HG02623 (cell line): ENCODE results near the gene SLC6A6.
"Not testable (repeated sequence)": the region's sequence is repeated elsewhere in the genome, so short reads cannot be mapped to it uniquely, and the experiment has no call there.

ENCODE experiments used
- ATAC-seq: cut with Tn5 transposase; IDR thresholded peaks from one replicate; pipeline ENCODE4 v1.9.1; 2021; ENCODE audit warnings: moderate library complexity; ENCODE audit not compliant: unreplicated experiment

SLC6A6 gene

DNA sequence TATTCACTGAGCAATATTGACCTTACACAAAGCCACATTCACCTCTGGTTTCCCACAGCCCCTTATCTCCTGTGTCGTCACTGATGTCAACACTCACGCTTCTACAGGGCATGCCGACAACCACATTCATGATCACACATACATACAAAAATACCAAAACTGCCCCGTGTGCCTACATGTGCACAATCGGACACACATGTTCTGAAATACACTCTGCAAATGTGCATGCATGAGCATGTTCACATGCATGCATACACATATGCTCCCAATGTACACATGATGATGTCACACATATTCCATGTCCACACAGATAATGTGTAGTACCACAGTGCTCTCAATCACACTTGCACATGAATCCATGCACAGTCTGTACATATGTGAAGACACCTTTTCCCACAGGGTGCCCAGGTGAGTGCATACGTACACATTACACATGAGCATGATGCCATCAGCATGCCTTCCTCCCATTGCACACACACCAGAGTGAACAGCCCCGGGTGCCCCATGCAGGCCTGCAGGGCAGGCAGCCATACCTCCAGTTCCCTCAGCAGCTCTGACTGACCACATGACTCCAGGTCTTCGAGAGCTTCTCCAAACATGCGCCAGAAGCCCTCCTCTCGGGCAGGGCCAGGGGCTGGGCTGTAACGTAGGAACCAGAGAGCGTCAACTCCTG lies 100.8 kb downstream of the SLC6A6 start:
- no peak for ATAC-seq

DNA sequence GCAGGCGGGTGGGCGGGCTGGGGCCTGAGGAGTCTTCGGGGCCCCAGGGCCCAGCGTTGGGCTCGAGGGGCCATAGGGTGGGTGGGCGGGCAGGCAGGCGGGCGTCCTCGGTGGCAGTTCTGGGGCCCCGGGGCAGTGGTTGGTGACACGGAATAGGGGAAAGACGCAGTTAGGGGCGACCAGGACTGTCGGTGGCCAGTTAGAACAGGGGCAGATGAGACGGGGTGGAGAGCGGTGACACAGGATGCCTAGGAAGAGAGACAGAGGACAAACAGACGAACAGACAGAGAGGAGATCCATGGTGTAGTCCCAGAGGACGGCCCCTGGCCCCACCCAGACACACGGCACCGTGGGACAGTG lies 101.3 kb downstream of the SLC6A6 start:
- ATAC-seq: no peak

DNA sequence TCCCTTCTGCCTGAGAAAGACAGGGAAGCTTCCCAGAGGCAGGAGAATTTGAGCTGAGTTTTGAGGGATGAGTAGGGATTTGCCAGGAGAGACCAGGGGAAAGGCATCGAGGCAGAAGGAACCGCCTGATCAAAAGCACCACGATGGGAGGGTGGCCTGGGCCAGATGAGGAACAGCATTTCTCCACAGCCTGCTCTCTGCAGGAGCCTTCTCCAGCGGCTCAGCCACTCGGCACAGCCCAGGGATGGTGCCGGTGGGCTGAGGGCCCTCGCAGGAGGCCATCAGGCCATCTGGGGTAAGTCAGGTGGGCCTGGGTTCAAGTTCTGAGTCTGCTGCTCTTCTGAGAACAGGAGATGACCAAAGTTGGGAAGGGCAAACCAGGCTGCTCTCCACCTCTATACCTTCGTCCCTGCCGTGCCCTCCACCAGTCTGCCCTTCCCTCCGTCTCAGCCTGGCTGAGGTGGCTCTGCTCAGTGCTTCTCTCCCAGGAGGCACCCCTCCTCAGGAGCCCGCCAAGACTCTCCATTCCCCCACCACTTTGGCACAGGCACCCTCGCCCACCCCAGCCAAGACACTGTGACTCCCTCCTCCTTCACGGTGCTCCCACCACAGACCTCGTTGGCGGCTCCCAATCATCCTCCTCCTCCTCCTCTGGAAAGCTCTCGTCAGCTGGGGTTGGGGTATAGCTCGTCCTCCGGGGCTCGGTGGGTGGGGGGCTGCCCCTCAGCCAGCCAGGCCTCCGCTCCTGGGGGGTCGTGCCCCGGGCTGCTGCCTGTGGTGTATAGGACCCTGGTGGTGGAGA lies 102.8 kb downstream of the SLC6A6 start:
- no peak for ATAC-seq

DNA sequence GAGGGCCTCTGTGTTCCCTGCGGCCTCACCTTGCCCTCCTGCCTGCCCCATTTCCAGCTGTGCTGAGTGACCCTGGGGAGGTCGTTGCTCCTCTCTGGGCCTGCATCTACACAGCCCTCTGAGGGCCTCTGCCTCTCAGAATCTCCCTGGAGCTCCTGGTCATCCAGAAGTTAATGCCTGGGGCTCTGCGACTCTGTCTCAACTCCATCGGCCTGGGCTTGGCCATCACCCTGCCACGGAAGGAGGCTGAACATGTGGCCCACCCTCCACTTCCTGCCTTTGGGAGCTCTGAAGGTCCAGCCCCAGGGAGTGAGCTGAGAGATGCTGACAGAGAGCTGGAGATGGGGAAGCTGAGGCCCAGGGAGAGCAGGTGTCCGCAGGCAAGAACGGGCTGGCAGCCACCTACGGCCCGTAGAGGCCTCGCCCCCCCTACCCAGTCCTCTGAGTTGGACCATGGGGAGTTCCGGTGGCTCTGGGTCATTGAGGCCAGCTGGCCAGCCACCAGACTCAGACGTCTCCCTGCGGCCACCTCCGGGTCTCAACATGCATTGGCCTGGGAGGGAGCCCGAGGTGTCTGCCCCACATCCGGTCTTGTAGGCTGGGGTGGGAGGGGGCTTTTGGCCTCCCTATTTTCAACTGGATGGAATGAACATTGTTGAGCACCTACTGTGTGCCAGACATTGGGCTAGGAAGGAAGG lies 103.5 kb downstream of the SLC6A6 start:
- no peak for ATAC-seq

DNA sequence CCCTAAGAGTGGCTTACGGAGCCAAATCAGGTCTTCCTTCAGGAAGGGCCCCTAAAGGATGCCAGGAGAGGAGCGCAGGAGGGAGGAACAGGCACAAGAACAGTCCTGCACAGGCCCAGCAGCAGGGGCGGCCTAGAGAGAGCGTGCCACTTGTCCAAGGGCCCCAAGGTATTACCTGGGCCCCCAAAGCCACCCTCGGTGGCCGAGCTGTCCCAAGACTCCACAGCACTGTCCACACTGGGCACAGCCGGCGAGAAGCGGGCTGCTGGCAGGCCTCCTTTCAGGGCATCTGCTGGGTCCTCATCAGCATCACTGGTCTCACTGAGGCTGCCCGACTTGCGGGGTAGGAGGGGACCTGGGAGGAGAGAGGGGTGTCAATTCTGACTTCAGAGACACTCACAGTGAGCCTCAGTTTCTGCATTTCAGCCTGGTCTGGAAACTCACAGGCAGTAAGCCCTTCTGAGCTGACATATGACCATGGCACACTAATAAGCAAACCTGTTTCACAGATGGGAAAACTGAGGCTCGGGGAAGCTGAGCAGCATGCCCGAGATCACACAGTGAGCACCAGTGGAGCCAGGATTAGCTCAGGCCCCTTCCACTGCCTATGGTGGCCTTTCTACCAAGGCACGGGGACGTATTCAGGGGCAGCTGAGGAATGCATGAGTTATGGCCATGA lies 104.4 kb downstream of the SLC6A6 start:
- ATAC-seq: no peak

DNA sequence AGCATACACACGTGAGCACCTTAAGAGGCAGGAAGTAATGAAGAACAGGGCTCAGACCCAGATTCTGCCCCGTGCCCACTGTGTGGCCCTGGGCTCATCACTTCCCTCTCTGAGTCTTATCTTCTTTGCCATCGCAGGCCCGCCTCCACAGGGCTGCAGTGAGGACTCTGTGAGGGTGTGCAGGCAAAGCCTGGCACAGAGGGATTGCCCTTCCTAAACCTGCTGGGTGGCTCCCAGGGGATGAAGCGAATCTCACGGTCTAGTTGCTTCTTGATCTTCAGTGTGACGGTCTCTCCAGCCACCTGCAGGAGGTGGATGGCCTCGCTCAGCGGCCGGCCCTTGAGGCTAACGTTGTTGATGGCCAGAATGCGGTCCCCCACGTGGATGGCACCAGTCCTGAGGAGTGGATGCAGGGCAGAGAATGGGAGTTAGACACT lies 104.9 kb downstream of the SLC6A6 start:
- no peak for ATAC-seq

DNA sequence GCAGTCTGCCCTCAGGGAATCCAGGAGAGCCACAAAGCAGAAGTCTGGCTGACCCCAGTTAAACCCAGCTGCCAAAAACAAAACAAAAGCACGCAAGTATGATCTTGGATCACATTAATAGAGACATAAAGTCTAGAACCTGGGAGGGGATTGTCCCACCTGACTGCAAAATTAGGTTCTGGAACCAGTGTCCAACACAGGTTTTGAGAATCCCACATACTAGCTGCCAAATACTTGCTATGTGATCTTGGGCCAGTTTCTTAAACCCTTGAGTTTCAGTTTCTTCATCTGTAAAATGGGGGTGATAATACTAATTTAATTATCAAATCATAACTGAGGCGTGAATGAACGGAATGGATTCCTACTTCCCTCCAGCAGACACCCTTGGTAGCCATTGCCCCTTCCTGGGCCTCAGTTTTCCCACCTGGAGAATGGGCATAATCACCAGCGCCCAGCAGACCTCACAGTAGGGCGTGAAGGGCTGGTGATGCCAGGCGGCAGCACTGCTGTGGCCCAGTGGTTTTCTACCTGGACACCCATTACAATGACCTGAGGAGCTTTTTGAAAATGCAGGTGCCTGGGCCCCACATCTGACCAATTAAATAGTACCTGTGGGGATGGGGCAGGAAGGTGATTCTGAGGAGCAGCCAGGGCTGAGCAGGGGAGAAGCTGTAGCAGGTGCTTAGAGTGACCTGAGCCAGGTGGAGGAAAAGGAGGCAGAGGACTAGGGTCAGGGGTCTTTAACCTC lies 105.5 kb downstream of the SLC6A6 start:
- ATAC-seq: no peak

DNA sequence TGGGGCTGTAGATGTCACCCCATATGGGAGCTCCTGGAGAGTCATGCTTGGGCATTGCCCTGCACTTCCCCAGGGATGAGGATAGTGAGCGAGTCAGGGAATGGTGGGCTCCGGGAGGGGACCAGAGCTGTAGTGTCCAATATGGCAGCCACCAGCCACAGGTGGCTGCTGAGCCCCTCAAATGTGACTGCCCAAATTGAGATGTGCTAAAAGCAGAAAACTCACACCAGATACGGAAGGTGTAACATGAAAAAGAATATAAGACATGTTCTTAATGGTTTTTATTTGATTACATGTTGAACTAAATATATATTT lies 106.1 kb downstream of the SLC6A6 start:
- ATAC-seq: no peak

DNA sequence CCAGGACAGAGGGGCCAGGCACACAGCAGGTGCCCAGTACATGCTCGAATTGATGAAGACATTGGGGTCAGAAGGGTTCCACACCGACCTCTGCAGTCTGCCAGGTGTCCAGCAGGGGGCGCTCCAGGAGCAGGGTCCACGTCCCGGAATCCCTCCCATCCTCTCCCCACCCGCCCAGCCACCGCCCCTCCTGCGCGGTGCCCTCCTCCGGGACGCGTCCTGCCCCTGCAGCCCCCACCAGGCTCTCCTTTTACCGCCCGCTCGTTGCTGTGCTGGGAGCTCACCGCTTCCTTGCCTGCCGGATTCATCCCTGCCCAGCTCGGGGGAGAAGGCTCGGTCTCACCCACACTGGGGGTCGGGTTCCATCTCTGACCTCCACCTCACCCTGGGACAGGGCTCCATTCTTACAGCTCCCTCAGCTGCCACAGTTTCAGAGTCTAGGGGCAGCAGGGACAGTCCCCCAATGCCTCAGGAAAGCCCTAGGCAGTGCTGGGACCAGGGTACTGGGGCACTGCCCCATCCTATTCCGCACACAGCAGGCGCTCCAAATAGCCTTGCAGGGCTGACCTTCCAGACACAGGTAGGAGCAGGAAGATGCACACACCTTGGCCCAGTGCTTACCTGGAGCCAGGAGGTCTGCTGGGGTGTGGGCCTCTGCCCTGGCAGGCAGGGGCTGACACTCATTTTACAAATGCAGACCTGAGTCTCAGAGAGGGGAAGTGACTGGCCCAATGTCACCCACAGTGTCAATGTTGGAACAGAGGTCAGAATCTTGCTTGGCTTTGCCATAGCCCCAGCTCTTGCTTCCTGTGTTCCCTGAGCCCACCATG lies 106.8 kb downstream of the SLC6A6 start:
- ATAC-seq: peak; percentile 52

DNA sequence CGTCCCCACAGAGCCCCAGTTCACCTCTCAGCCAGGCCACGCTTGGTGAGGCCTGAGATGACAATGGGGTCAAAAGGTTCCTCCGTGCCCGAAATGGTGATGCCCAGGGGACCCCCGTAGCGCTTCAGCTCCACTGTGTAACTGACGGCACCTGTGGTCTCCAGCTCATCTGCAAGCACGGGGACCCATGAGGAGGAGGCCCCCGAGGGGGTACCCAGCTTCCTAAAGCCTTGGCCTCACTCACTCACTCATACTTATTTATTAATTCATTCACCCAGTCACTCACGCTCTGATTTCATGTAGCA lies 107.3 kb downstream of the SLC6A6 start:
- no peak for ATAC-seq

DNA sequence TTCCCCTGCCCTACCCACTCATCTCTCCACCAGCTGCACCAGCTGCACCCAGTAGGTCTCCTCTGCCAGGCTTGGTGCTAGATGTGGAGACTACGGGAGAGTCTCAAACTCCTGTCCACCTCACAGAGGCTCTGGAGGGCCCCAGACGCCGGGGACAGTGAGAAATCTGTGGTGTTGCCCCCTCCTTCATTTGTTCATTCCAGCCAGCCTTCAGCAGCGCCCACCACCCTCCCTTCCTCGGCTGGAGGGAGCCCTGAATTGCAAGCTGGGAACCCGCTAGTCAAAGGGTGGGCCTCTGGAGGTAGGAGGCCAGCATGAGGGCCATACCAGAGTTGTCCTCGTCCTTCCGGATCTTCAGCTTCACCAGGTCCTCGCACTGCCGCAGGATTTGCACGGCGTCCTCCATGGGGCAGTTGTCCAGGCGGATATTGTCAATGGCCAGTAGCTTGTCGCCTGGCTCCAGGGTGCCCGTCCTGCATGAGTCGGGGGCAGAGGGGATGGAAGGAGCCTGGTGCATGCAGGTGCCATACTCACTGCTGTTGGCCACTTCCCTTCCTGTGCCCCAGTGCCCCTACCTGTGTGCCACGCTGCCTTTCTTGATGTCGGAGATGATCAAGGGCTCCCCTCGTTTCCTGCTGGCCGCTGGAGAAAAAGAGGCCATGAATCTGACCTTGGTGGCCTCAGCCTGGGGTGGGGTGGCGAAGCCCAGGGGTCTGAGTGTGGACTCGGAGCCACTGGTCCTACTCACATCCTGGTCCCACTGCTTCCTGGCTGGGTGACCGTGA lies 108.6 kb downstream of the SLC6A6 start:
- no peak for ATAC-seq

DNA sequence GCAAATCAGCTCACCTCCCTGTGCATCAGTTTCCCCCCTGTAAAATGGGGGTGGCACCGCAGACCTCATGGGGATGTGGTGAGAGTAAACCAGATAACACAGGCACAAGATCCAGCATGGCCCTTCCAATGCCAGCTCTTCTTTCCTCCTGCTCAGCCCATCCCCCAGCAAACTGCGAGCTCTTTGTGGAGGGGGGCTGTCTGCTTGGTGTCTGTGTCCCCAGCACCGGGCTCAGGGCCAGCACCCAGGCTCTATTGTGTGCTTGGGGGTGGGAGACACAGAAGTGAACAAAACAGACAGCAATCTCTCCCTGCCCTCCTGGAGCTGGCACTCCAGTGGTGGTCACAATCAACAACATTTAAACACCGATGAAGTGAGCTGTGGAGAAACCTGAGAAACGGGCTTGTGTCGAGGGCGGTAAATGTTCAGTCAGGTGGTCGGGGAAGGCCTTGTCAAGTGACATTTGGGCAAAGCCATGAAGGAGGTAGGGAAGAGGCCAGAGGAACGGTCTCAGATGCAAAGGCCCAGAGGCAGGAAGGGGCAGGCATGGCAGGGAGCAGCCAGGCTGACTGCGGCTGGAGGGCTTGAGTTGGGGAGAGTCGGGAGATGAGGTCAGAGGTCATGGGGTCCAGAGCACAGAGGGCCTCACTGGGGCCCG lies 109.3 kb downstream of the SLC6A6 start:
- no peak for ATAC-seq

DNA sequence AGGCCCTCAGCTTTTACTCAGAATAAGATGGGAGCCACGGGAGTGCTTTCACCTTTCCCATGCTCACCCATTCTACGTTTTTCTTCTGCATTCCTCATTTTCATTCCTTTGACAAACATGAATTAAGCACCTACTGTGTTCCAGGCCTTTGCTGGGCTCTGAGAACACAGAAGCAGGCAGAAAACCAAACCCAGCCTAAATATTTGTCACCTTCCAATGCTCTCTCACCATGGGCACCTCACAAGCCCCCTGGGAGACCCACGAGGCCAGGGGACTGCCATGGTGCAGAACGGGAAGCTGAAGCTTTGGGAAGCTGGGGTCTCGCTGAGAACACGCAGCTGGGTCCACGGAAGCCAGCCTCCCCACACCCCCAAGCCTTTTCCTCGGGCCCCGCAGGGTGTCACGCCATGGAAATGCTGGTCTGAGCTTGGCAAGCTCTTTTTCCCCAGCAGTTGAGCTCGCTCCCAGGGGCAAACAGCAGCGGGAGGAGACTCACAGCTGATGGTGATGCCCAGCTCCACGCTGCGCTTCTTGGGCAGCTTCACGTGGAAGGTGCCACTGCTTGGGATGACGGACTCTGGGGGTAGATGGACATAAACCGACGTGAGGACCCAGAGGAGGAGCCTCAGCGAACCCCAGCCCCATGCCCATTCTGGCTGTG lies 110.0 kb downstream of the SLC6A6 start:
- ATAC-seq: no peak

DNA sequence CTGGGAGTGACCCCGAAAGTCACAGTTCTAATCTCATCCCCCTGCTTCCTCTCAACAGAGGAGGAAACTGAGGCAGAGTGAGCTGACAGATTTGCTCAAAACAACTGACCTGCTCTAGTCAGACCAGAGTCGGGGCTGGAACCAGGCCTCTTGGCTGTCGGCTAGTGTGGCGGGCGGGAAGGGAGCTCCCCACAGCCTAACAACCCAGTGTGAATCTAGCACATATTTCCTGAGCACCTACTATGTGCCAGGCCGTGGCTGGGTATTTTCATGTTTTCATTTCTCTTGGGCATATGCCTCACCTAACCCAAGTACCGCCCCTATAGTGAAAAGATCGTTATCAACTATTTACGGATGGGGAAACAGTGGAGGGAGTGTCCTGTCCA lies 110.5 kb downstream of the SLC6A6 start:
- no peak for ATAC-seq

DNA sequence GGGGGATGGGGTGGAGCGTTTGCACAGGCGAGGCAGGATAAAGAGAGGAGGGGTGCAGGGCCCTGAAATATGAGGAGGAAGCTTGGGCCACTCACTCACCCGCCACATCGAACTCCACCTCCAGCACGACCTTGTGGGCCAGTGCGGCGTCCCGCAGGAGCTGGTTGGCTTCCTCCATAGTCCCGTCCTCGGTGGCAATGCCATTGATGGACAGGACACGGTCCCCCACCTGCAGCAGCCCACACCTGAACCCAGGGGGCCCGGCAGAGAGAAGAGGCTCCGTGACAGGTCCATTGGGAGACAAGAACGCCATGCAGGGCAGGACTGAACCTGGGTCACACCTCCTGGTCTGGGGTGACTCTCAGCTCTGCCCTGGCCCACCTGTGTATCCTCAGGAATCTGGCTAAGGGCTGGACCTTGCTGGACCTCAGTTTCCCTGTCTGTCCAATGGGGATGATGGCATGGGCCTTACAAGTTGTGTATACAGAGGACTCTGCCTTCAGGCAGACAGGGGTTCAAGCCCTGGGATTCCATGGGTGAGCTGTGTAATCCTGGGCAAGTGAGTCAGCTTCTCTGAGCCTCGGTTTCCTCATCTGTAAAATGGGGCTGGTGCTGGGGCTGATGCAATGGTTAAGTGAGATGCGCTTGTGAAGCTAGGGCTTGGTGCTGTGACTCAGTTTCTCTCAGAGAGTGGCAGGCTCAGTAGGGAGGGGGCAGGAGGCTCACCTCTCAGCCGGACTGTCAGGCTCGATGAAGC lies 111.3 kb downstream of the SLC6A6 start:
- ATAC-seq: no peak

DNA sequence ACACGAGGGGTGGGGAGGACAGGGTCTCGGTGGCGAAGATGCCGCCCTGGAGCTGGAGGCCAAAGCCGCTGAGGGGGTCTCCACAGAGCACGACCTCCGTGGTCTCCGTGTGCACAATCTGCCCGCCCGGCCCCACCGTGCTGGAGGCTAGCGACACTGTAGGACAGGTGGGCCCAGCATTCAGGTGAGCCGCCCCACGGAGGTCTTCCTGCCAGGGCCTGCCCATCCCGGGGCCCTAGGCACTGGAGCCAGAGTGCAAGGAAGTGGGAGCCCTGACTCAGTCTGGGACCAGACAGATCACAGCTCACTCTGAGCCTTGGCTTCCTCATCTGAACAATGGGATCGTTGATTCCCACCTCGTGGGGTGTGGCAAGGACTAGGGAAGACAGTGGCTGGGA lies 111.9 kb downstream of the SLC6A6 start:
- no peak for ATAC-seq

DNA sequence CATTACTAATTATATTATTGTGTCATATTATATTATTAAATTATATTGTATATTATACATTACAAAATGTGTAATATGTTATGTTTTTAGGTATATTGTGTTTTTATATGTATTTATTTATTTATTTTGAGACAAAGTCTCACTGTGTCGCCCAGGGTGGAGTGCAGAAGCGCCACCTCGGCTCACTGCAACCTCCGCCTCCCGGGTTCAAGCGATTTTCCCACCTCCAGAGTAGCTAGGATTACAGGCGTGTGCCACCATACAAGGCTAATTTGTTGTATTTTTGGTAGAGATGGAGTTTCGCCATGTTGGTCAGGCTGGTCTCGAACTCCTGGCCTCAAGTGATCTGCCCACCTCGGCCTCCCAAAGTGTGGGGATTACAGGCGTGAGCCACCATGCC lies 113.1 kb downstream of the SLC6A6 start:
- not testable (repeated sequence) for ATAC-seq
